HepG2 (cell line): ENCODE results near the gene RNF213. TPM values are rescaled to one million over a fixed set of nuclear protein-coding genes. Genes with fewer than 3 reads are reported as not detected.

Experiments used
- EZH2 ChIP-seq: conservative IDR thresholded peaks from 2 replicates; pipeline ENCODE4 v1.6.1; 2012; ENCODE audit warnings: mild to moderate bottlenecking, low read depth, low read length, moderate library complexity
- FLYWCH1 ChIP-seq: sonication (generic); formaldehyde crosslinking; IDR thresholded peaks from 2 replicates; pipeline ENCODE4 v1.8.1; 2023; ENCODE audit warnings: mild to moderate bottlenecking, missing genetic modification reagents
- NR1H2 ChIP-seq: sonication (generic); formaldehyde crosslinking; IDR thresholded peaks from 2 replicates; pipeline ENCODE4 v1.8.1; 2022; ENCODE audit warnings: low read depth, missing genetic modification reagents, borderline replicate concordance
- SRY ChIP-seq: sonication (generic); formaldehyde crosslinking; IDR thresholded peaks from 2 replicates; pipeline ENCODE4 v1.8.0; 2022; ENCODE audit warnings: mild to moderate bottlenecking, missing genetic modification reagents
- ZC3H13 ChIP-seq: sonication (generic); formaldehyde crosslinking; IDR thresholded peaks from 2 replicates; pipeline ENCODE4 v1.8.1; 2023; ENCODE audit warnings: mild to moderate bottlenecking, missing genetic modification reagents, moderate library complexity
- ZNF205 ChIP-seq: IDR thresholded peaks from 2 replicates; pipeline ENCODE4 v1.6.1; 2018; ENCODE audit warnings: missing biosample characterization, missing genetic modification reagents
- ZNF510 ChIP-seq: sonication (generic); formaldehyde crosslinking; IDR thresholded peaks from 2 replicates; pipeline ENCODE4 v1.4.0; 2020; ENCODE audit warnings: low read depth, mild to moderate bottlenecking, missing genetic modification reagents
- ZNF552 ChIP-seq: sonication (generic); formaldehyde crosslinking; IDR thresholded peaks from 2 replicates; pipeline ENCODE4 v1.9.0; 2022; ENCODE audit warnings: missing genetic modification reagents, mild to moderate bottlenecking, borderline replicate concordance
- ZNF615 ChIP-seq: sonication (generic); formaldehyde crosslinking; IDR thresholded peaks from 2 replicates; pipeline ENCODE4 v1.5.0; 2020; ENCODE audit warnings: mild to moderate bottlenecking, missing genetic modification reagents, borderline replicate concordance
- ZNF790 ChIP-seq: sonication (generic); formaldehyde crosslinking; IDR thresholded peaks from 2 replicates; pipeline ENCODE4 v1.8.0; 2022; ENCODE audit warnings: missing genetic modification reagents, mild to moderate bottlenecking, borderline replicate concordance
- ZSCAN31 ChIP-seq: sonication (generic); formaldehyde crosslinking; IDR thresholded peaks from 2 replicates; pipeline ENCODE4 v1.5.0; 2020; ENCODE audit warnings: low read depth, mild to moderate bottlenecking, missing genetic modification reagents
- ZSCAN9 ChIP-seq: IDR thresholded peaks from 2 replicates; pipeline ENCODE4 v1.6.1; 2016; ENCODE audit warnings: borderline replicate concordance
- polyA plus RNA-seq, 8 experiments: library from polyadenylated mRNA; depleted of rRNA in 3 of 8; stranded (reverse) in 7 of 8; unstranded in 1 of 8; fragments of >200 nt; fragmentation: Illumina TruSeq in 4 of 8; extraction: Trizol in 4 of 8; gene quantifications; 2 replicates each; pipeline versions ENCODE4 v1.2.1 to v1.2.3, GENCODE V29; 2011 to 2016; ENCODE audit warnings: low read depth in 4 of 8, missing spikeins in 1 of 8, mixed read lengths in 1 of 8; ENCODE audit not compliant: insufficient read depth in 1 of 8
- total RNA-seq, 5 experiments: library from RNA; depleted of rRNA; stranded (reverse); fragments of >200 nt; fragmentation: Illumina TruSeq; extraction: Trizol; gene quantifications; 2 replicates each; pipeline ENCODE4 v1.2.3, GENCODE V29; 2016; ENCODE audit warnings: low read depth in 1 of 5
- TF ChIP-seq, protein P1 (sequence below): IDR thresholded peaks from 2 replicates; pipeline ENCODE4 v1.6.1; 2016; ENCODE audit warnings: low read depth, control low read depth
- TF ChIP-seq, protein P2 (sequence below): sonication (generic); formaldehyde crosslinking; IDR thresholded peaks from 2 replicates; pipeline ENCODE4 v1.5.1; 2020; ENCODE audit warnings: missing genetic modification reagents, mild to moderate bottlenecking, borderline replicate concordance
- TF ChIP-seq, protein P3 (sequence below): sonication (generic); formaldehyde crosslinking; IDR thresholded peaks from 2 replicates; pipeline ENCODE4 v1.8.0; 2022; ENCODE audit warnings: missing genetic modification reagents, low read depth, mild to moderate bottlenecking, borderline replicate concordance
- TF ChIP-seq, protein P4 (sequence below): sonication (generic); formaldehyde crosslinking; IDR thresholded peaks from 2 replicates; pipeline ENCODE4 v1.5.0; 2020; ENCODE audit warnings: mild to moderate bottlenecking, missing genetic modification reagents
- TF ChIP-seq, protein P5 (sequence below): sonication (generic); formaldehyde crosslinking; IDR thresholded peaks from 2 replicates; pipeline ENCODE4 v1.5.0; 2020; ENCODE audit warnings: missing genetic modification reagents
- TF ChIP-seq, protein P6 (sequence below): IDR thresholded peaks from 2 replicates; pipeline ENCODE4 v1.6.1; 2016; ENCODE audit warnings: mild to moderate bottlenecking, missing biosample characterization, missing genetic modification reagents

RNF213 gene
- total and polyA plus RNA-seq, 2 of the 13 experiments (the other 11 are each of a cell fraction or from before 2014, with no cell fraction given): 38.6 to 38.7 TPM

DNA sequence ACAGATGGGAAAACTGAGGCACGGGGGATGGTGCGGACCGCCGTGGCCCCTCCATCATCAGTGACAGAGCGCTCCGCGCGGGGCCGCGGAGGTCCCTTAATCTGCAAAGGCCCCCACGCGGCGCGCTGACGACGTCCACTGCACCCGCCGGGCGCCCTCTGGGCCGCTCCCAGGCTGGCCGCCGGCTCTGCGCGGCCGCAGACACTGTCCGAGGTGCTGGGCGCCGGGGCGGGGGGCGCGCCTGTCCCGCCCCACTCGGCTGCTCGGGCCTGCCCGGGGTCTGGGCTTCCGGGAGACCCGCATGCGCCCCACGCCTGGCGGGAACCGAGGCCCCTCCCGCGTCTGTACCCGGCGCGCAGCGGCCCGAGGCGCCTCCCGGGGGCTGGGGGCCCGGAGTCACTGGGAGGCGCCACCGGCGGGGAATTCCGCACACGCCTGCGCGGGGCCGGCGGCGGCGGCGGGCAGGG is 550 bp upstream of the RNF213 start (continued):
- TF ChIP-seq EZH2 (no peak), ZNF615 (CRISPR knock-in tag) (no peak), ZC3H13 (CRISPR knock-in tag) (no peak), ZNF510 (CRISPR knock-in tag) (peak; percentile 56; the same call in 1 of the 2 replicates), ZNF790 (CRISPR knock-in tag) (peak; percentile 27; the same call in 1 of the 2 replicates), FLYWCH1 (CRISPR knock-in tag) (no peak), NR1H2 (CRISPR knock-in tag) (no peak), ZNF205 (no peak), ZSCAN31 (CRISPR knock-in tag) (peak; percentile 23; the same call in 1 of the 2 replicates), ZSCAN9 (CRISPR knock-in tag) (no peak), SRY (CRISPR knock-in tag) (no peak; the same call in 1 of the 2 replicates), ZNF552 (no peak)
- TF ChIP-seq, protein P1, sequence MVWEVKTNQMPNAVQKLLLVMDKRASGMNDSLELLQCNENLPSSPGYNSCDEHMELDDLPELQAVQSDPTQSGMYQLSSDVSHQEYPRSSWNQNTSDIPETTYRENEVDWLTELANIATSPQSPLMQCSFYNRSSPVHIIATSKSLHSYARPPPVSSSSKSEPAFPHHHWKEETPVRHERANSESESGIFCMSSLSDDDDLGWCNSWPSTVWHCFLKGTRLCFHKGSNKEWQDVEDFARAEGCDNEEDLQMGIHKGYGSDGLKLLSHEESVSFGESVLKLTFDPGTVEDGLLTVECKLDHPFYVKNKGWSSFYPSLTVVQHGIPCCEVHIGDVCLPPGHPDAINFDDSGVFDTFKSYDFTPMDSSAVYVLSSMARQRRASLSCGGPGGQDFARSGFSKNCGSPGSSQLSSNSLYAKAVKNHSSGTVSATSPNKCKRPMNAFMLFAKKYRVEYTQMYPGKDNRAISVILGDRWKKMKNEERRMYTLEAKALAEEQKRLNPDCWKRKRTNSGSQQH (CRISPR knock-in tag): no peak
- TF ChIP-seq, protein P2, sequence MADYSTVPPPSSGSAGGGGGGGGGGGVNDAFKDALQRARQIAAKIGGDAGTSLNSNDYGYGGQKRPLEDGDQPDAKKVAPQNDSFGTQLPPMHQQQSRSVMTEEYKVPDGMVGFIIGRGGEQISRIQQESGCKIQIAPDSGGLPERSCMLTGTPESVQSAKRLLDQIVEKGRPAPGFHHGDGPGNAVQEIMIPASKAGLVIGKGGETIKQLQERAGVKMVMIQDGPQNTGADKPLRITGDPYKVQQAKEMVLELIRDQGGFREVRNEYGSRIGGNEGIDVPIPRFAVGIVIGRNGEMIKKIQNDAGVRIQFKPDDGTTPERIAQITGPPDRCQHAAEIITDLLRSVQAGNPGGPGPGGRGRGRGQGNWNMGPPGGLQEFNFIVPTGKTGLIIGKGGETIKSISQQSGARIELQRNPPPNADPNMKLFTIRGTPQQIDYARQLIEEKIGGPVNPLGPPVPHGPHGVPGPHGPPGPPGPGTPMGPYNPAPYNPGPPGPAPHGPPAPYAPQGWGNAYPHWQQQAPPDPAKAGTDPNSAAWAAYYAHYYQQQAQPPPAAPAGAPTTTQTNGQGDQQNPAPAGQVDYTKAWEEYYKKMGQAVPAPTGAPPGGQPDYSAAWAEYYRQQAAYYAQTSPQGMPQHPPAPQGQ (CRISPR knock-in tag): no peak
- TF ChIP-seq, protein P3, sequence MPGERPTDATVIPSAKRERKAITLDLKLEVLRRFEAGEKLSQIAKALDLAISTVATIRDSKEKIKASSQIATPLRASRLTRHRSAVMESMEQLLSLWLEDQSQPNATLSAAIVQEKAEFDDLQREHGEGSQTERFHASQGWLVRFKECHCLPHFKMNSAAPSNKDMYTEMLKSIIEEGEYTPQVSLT (CRISPR knock-in tag): no peak
- TF ChIP-seq, protein P4, sequence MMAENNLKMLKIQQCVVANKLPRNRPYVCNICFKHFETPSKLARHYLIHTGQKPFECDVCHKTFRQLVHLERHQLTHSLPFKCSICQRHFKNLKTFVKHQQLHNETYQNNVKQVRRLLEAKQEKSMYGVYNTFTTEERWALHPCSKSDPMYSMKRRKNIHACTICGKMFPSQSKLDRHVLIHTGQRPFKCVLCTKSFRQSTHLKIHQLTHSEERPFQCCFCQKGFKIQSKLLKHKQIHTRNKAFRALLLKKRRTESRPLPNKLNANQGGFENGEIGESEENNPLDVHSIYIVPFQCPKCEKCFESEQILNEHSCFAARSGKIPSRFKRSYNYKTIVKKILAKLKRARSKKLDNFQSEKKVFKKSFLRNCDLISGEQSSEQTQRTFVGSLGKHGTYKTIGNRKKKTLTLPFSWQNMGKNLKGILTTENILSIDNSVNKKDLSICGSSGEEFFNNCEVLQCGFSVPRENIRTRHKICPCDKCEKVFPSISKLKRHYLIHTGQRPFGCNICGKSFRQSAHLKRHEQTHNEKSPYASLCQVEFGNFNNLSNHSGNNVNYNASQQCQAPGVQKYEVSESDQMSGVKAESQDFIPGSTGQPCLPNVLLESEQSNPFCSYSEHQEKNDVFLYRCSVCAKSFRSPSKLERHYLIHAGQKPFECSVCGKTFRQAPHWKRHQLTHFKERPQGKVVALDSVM (CRISPR knock-in tag): peak; percentile 32; the same call in 1 of the 2 replicates
- TF ChIP-seq, protein P5, sequence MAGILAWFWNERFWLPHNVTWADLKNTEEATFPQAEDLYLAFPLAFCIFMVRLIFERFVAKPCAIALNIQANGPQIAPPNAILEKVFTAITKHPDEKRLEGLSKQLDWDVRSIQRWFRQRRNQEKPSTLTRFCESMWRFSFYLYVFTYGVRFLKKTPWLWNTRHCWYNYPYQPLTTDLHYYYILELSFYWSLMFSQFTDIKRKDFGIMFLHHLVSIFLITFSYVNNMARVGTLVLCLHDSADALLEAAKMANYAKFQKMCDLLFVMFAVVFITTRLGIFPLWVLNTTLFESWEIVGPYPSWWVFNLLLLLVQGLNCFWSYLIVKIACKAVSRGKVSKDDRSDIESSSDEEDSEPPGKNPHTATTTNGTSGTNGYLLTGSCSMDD (CRISPR knock-in tag): no peak
- TF ChIP-seq, protein P6, sequence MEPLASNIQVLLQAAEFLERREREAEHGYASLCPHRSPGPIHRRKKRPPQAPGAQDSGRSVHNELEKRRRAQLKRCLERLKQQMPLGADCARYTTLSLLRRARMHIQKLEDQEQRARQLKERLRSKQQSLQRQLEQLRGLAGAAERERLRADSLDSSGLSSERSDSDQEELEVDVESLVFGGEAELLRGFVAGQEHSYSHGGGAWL (CRISPR knock-in tag): peak; percentile 53; the same call in 1 of the 2 replicates
